K562 (cell line): ENCODE data around the gene RABGAP1L. TPM values are rescaled to one million over a fixed set of nuclear protein-coding genes. Genes with fewer than 3 reads are reported as not detected.
A peak's percentile ranks its signal among the peaks of the same experiment; 100 is the strongest.

Experiments used
- BRCA1 ChIP-seq, 2 experiments: fragments of 450-650 bp in 1 of 2; sonication (generic) in 1 of 2; formaldehyde crosslinking in 1 of 2; IDR thresholded peaks; 2 replicates each; pipeline versions ENCODE4 v1.5.0 to v1.6.1; 2017 to 2020; ENCODE audit warnings: mild to moderate bottlenecking in 1 of 2, missing genetic modification reagents in 1 of 2
- ETS2 ChIP-seq: IDR thresholded peaks from 2 replicates; pipeline ENCODE4 v1.6.1; 2016; ENCODE audit warnings: borderline replicate concordance, missing genetic modification characterization, mild to moderate bottlenecking, moderate library complexity, missing compliant biosample characterization; ENCODE audit not compliant: poor library complexity, severe bottlenecking
- FOXA1 ChIP-seq: fragments of 450-650 bp; IDR thresholded peaks from 2 replicates; pipeline ENCODE4 v1.6.1; 2016; ENCODE audit warnings: mild to moderate bottlenecking, borderline replicate concordance
- GTF2B ChIP-seq: IDR thresholded peaks from 2 replicates; pipeline ENCODE4 v1.6.1; 2011; ENCODE audit not compliant: insufficient read length; ENCODE audit errors: extremely low read depth
- JUND ChIP-seq, 2 experiments: IDR thresholded peaks; 2 replicates in 1 of 2; 3 replicates in 1 of 2; pipeline ENCODE4 v1.6.1; 2011; ENCODE audit warnings: borderline replicate concordance in 2 of 2, low read depth in 2 of 2, low read length in 2 of 2, improper control_type of control experiment in 1 of 2, missing biosample characterization in 1 of 2, missing genetic modification characterization in 1 of 2, missing genetic modification reagents in 1 of 2
- MAFF ChIP-seq: IDR thresholded peaks from 2 replicates; pipeline ENCODE4 v1.6.1; 2012; ENCODE audit warnings: low read length, improper control_type of control experiment
- MTA1 ChIP-seq: fragments of 450-650 bp; IDR thresholded peaks from 2 replicates; pipeline ENCODE4 v1.6.1; 2017; ENCODE audit warnings: borderline replicate concordance
- MTA2 ChIP-seq: fragments of 450-650 bp; IDR thresholded peaks from 2 replicates; pipeline ENCODE4 v1.6.1; 2016; ENCODE audit warnings: low read depth
- MXI1 ChIP-seq: IDR thresholded peaks from 2 replicates; pipeline ENCODE4 v1.6.1; 2011; ENCODE audit warnings: low read depth, mild to moderate bottlenecking, improper control_type of control experiment, low read length
- SAP30 ChIP-seq: fragments of 200-600 bp; sonication (generic); IDR thresholded peaks from 2 replicates; pipeline ENCODE4 v1.6.1; 2012; ENCODE audit warnings: borderline replicate concordance, low read depth, mild to moderate bottlenecking, moderate library complexity, low read length, control low read depth, inconsistent platforms; ENCODE audit not compliant: insufficient read depth, poor library complexity, severe bottlenecking
- SETDB1 ChIP-seq: IDR thresholded peaks from one replicate; pipeline ENCODE4 v1.6.1; 2012; ENCODE audit warnings: low read length, control low read depth, inconsistent platforms
- SMARCA4 ChIP-seq: fragments of 450-650 bp; IDR thresholded peaks from 2 replicates; pipeline ENCODE4 v1.6.1; 2016
- SRF ChIP-seq, 2 experiments: fragments of 250-450, 450-650 bp in 1 of 2; sonication (Bioruptor Pico) in 1 of 2; sonication (generic) in 1 of 2; formaldehyde crosslinking; IDR thresholded peaks; 2 replicates each; pipeline versions ENCODE4 v1.5.0 to v1.5.1; 2020 to 2022; ENCODE audit warnings: mild to moderate bottlenecking in 1 of 2, missing genetic modification reagents in 1 of 2
- STAG1 ChIP-seq: sonication (generic); formaldehyde crosslinking; IDR thresholded peaks from 2 replicates; pipeline ENCODE4 v1.5.0; 2020; ENCODE audit warnings: missing genetic modification reagents, borderline replicate concordance
- ZBTB1 ChIP-seq: sonication (generic); formaldehyde crosslinking; IDR thresholded peaks from 2 replicates; pipeline ENCODE4 v1.8.1; 2023; ENCODE audit warnings: missing genetic modification reagents, low read depth, mild to moderate bottlenecking, borderline replicate concordance
- ZNF121 ChIP-seq: sonication (generic); formaldehyde crosslinking; conservative IDR thresholded peaks from 2 replicates; pipeline ENCODE4 v1.8.0; 2022; ENCODE audit warnings: missing genetic modification reagents
- ZNF316 ChIP-seq: fragments of 450-650 bp; IDR thresholded peaks from 2 replicates; pipeline ENCODE4 v1.6.1; 2016
- ZNF668 ChIP-seq: fragments of 250-450 bp; sonication (Bioruptor Pico); IDR thresholded peaks from 2 replicates; pipeline ENCODE4 v1.8.0; 2022; ENCODE audit warnings: mild to moderate bottlenecking, inconsistent platforms
- polyA plus RNA-seq, 8 experiments: library from polyadenylated mRNA; depleted of rRNA in 4 of 8; stranded (reverse) in 5 of 8; unstranded in 3 of 8; fragments of >200 nt; fragmentation: Nextera tagmentation in 2 of 8; fragmentation: Illumina TruSeq in 1 of 8; extraction: Ambion mirVana in 2 of 8; extraction: Trizol in 1 of 8; gene quantifications; 2 replicates each; pipeline versions ENCODE4 v1.2.1 to v1.2.3, GENCODE V29; 2011 to 2014; ENCODE audit warnings: inconsistent platforms in 1 of 8, missing spikeins in 1 of 8
- total RNA-seq, 7 experiments: library from RNA; depleted of rRNA in 6 of 7; stranded (reverse); fragments of >200 nt in 6 of 7; fragmentation: Illumina TruSeq in 2 of 7; extraction: Trizol in 2 of 7; gene quantifications; 2 replicates each; pipeline versions ENCODE4 v1.2.1 to v1.2.3, GENCODE V29; 2011 to 2021; ENCODE audit warnings: low replicate concordance in 1 of 7
- TF ChIP-seq, protein P1 (sequence below): sonication (generic); formaldehyde crosslinking; IDR thresholded peaks from 2 replicates; pipeline ENCODE4 v1.8.1; 2023; ENCODE audit warnings: missing genetic modification reagents, mild to moderate bottlenecking, borderline replicate concordance
- TF ChIP-seq, protein P2 (sequence below): IDR thresholded peaks from 3 replicates; pipeline ENCODE4 v1.6.1; 2011; ENCODE audit warnings: borderline replicate concordance, mild to moderate bottlenecking; ENCODE audit not compliant: insufficient read length, insufficient read depth

RABGAP1L gene
- total and polyA plus RNA-seq, 9 of the 15 experiments (the other 6 are each of a cell fraction or from before 2014, with no cell fraction given), result 16.5 to 44.9 (median 26.7) TPM

GRCh38 chr1:174204697-174205308, 45.5 kb downstream of the RABGAP1L start (continued):
- TF ChIP-seq, protein P1, sequence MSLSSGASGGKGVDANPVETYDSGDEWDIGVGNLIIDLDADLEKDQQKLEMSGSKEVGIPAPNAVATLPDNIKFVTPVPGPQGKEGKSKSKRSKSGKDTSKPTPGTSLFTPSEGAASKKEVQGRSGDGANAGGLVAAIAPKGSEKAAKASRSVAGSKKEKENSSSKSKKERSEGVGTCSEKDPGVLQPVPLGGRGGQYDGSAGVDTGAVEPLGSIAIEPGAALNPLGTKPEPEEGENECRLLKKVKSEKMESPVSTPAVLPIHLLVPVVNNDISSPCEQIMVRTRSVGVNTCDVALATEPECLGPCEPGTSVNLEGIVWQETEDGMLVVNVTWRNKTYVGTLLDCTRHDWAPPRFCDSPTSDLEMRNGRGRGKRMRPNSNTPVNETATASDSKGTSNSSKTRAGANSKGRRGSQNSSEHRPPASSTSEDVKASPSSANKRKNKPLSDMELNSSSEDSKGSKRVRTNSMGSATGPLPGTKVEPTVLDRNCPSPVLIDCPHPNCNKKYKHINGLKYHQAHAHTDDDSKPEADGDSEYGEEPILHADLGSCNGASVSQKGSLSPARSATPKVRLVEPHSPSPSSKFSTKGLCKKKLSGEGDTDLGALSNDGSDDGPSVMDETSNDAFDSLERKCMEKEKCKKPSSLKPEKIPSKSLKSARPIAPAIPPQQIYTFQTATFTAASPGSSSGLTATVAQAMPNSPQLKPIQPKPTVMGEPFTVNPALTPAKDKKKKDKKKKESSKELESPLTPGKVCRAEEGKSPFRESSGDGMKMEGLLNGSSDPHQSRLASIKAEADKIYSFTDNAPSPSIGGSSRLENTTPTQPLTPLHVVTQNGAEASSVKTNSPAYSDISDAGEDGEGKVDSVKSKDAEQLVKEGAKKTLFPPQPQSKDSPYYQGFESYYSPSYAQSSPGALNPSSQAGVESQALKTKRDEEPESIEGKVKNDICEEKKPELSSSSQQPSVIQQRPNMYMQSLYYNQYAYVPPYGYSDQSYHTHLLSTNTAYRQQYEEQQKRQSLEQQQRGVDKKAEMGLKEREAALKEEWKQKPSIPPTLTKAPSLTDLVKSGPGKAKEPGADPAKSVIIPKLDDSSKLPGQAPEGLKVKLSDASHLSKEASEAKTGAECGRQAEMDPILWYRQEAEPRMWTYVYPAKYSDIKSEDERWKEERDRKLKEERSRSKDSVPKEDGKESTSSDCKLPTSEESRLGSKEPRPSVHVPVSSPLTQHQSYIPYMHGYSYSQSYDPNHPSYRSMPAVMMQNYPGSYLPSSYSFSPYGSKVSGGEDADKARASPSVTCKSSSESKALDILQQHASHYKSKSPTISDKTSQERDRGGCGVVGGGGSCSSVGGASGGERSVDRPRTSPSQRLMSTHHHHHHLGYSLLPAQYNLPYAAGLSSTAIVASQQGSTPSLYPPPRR (CRISPR knock-in tag), result no peak
- TF ChIP-seq SRF (CRISPR knock-in tag; IDR thresholded peaks at IDR 0.05) (no peak), SMARCA4 (peak; percentile 78), MTA1 (peak; percentile 44; the same call in 1 of the 2 replicates), MXI1 (no peak), MAFF (peak; percentile 57; the same call in 1 of the 2 replicates), ETS2 (tag) (no peak), GTF2B (no peak), ZNF668 (CRISPR knock-in tag) (no peak), BRCA1 (IDR thresholded peaks at IDR 0.05) (no peak), BRCA1 (CRISPR knock-in tag; IDR thresholded peaks at IDR 0.05) (no peak), ZNF316 (peak; percentile 96), STAG1 (CRISPR knock-in tag) (no peak), ZNF121 (CRISPR knock-in tag) (no peak), JUND (IDR thresholded peaks at IDR 0.05; ENCODE audit: borderline replicate concordance, low read depth, low read length) (peak; percentile 76), JUND (tag; IDR thresholded peaks at IDR 0.05; ENCODE audit: borderline replicate concordance, low read depth, low read length) (peak; percentile 74; the same call in 1 of the 3 replicates), FOXA1 (no peak), ZBTB1 (CRISPR knock-in tag) (peak; percentile 42; the same call in 1 of the 2 replicates), SAP30 (no peak), MTA2 (no peak), SETDB1 (no peak)
- TF ChIP-seq, protein P2, sequence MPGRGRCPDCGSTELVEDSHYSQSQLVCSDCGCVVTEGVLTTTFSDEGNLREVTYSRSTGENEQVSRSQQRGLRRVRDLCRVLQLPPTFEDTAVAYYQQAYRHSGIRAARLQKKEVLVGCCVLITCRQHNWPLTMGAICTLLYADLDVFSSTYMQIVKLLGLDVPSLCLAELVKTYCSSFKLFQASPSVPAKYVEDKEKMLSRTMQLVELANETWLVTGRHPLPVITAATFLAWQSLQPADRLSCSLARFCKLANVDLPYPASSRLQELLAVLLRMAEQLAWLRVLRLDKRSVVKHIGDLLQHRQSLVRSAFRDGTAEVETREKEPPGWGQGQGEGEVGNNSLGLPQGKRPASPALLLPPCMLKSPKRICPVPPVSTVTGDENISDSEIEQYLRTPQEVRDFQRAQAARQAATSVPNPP, result no peak
